CD8-positive, alpha-beta memory T cell (primary cell): ENCODE data around the gene MAPK7. TPM values are rescaled to one million over a fixed set of nuclear protein-coding genes. Genes with fewer than 3 reads are reported as not detected.

Experiments used
- CTCF ChIA-PET: fragments of 350-600 bp; sonication (Branson Sonifier 250); formaldehyde crosslinking; loops from one replicate; lab custom pipeline; 2021; ENCODE audit warnings: antibody characterized with exemption; lab: Charles Lee
- POLR2A ChIA-PET: fragments of 350-600 bp; sonication (Branson Sonifier 250); formaldehyde crosslinking; loops from one replicate; lab custom pipeline; 2021; ENCODE audit warnings: antibody characterized with exemption; lab: Charles Lee
- DNase-seq, 5 donors: peaks; one replicate each; pipeline versions ENCODE4 v3.0.0 to v3.0.0-alpha.2; 2020 to 2022; ENCODE audit warnings: mixed read lengths in 1 of 5
- H3K27ac ChIP-seq: one replicate; pipeline ENCODE4 v1.7.0; 2013; ENCODE audit warnings: low read depth, mild to moderate bottlenecking, low read length, moderate library complexity
- H3K27me3 ChIP-seq: 2 replicates; pipeline ENCODE4 v1.7.0; 2013; ENCODE audit warnings: low read length, mild to moderate bottlenecking; ENCODE audit not compliant: insufficient read depth, poor library complexity, severe bottlenecking
- H3K36me3 ChIP-seq: 2 replicates; pipeline ENCODE4 v1.7.0; 2013; ENCODE audit warnings: mild to moderate bottlenecking, low read length, moderate library complexity; ENCODE audit not compliant: insufficient read depth
- H3K4me1 ChIP-seq: 2 replicates; pipeline ENCODE4 v1.7.0; 2013; ENCODE audit warnings: mild to moderate bottlenecking, low read length, moderate library complexity; ENCODE audit not compliant: insufficient read depth
- H3K4me3 ChIP-seq: 2 replicates; pipeline ENCODE4 v1.7.0; 2013; ENCODE audit warnings: mild to moderate bottlenecking, low read length
- H3K9me3 ChIP-seq: 2 replicates; pipeline ENCODE4 v1.7.0; 2013; ENCODE audit warnings: mild to moderate bottlenecking, low read length
- H3K27ac Mint-ChIP-seq, 8 donors: one replicate each; pipeline ENCODE4 v1.8.0; 2020 to 2021; ENCODE audit warnings: mixed read lengths in 8 of 8, mild to moderate bottlenecking in 6 of 8, inconsistent platforms in 3 of 8, moderate library complexity in 3 of 8
- H3K27me3 Mint-ChIP-seq, 2 donors: one replicate each; pipeline ENCODE4 v1.8.0; 2020 to 2021; ENCODE audit warnings: mixed read lengths in 2 of 2, mild to moderate bottlenecking in 1 of 2, moderate library complexity in 1 of 2
- H3K36me3 Mint-ChIP-seq, 3 donors: one replicate each; pipeline ENCODE4 v1.8.0; 2020 to 2021; ENCODE audit warnings: mixed read lengths in 3 of 3, inconsistent platforms in 1 of 3, mild to moderate bottlenecking in 1 of 3
- H3K4me1 Mint-ChIP-seq, 3 donors: one replicate each; pipeline ENCODE4 v1.8.0; 2020 to 2021; ENCODE audit warnings: mixed read lengths in 3 of 3, inconsistent platforms in 1 of 3, mild to moderate bottlenecking in 1 of 3
- H3K4me3 Mint-ChIP-seq, 7 donors: one replicate each; pipeline ENCODE4 v1.8.0; 2020 to 2021; ENCODE audit warnings: mixed read lengths in 7 of 7, mild to moderate bottlenecking in 6 of 7, moderate library complexity in 4 of 7, inconsistent platforms in 2 of 7
- H3K9me3 Mint-ChIP-seq, 5 donors: one replicate each; pipeline ENCODE4 v1.8.0; 2020 to 2022; ENCODE audit warnings: mixed read lengths in 5 of 5, mild to moderate bottlenecking in 3 of 5, moderate library complexity in 2 of 5, inconsistent platforms in 1 of 5
- polyA plus RNA-seq: library from polyadenylated mRNA; unstranded; fragments of 300-500 nt; fragmentation: Illumina TruSeq; gene quantifications from one replicate; pipeline ENCODE4 v1.2.3, GENCODE V29; 2021
- total RNA-seq, 2 experiments: library from RNA; stranded (reverse); gene quantifications; one replicate each; pipeline ENCODE4 v1.2.3, GENCODE V29; 2021

The MAPK7 gene
- total and polyA plus RNA-seq, 3 experiments from 2014 or later, result 11.2 to 19.8 (median 15.1) TPM

DNA sequence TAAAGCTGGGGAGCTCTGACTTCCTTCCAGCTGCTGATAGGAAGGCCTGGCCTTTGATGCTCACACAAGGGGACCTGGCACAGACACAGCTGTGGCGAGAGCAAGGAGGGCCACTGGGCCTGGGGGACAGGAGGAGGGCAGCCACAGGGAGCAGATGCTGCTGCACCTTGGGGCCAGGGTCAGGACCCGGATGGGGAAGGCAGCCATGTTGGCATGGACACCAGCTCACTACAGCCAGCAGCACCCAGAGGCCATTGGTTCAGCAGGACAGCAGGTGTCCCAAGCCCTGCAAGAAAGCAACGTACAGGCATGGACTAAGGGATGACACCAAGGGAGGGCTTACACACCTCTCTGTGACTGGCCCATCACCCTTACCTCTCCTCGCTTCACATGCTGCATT, 24.7 kb downstream of the MAPK7 start:
- Histone ChIP-seq H3K4me3 (no peak overlapping the region), H3K27ac (no peak overlapping the region), H3K27me3 (no peaks in the 10 kb centered on the region), H3K36me3 (no peaks in the 10 kb centered on the region), H3K9me3 (no peaks in the 10 kb centered on the region), H3K4me1 (no peaks in the 10 kb centered on the region)
- no peak for DNase-seq
- Mint-ChIP-seq H3K36me3 (peaks cover 0 to 1% (median 0%) of the 10 kb centered on the region in 3 donors), H3K4me1 (no peaks in the 10 kb centered on the region), H3K27me3 (peaks cover 0 to 2% of the 10 kb centered on the region in 2 donors), H3K4me3 (no peak overlapping the region), H3K27ac (peak overlapping the region in 1 of 8 donors; percentile 69), H3K9me3 (no peaks in the 10 kb centered on the region)
- CTCF ChIA-PET, result interaction anchor here (1.0 to 1.6 kb wide), 2 partner anchors 25 to 30 kb away, joined by 3 read pairs; no protein-coding TSS in a partner anchor
- POLR2A ChIA-PET, result no interaction called here

DNA sequence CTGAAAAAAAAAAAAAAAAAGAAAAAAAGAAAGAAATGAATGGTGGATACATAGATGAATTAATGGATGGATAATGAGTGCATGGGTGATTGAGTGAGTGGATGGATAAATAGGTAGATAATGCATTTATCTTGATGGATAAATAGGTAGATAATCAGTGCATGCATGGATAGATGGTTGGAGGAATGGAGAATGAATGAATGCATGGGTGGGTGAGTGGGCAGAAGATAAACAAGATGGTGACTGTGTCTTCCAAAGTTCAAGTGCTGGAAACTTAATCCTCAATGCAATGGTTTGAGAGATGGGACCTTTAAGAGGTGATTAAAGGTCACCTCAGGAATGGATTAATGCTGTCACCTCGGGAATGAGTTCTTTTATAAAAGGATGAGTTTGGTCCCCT, 26.0 kb downstream of the MAPK7 start:
- Mint-ChIP-seq H3K4me1 (no peaks in the 10 kb centered on the region), H3K27ac (no peak overlapping the region), H3K36me3 (peaks cover 0 to 1% (median 0%) of the 10 kb centered on the region in 3 donors), H3K4me3 (no peak overlapping the region), H3K27me3 (peaks cover 0 to 2% of the 10 kb centered on the region in 2 donors), H3K9me3 (no peaks in the 10 kb centered on the region)
- Histone ChIP-seq H3K9me3 (no peaks in the 10 kb centered on the region), H3K36me3 (no peaks in the 10 kb centered on the region), H3K27ac (no peak overlapping the region), H3K4me3 (no peak overlapping the region), H3K27me3 (no peaks in the 10 kb centered on the region), H3K4me1 (no peaks in the 10 kb centered on the region)
- ChIA-PET CTCF (no interaction called here), POLR2A (no interaction called here)
- no peak for DNase-seq

GRCh38 chr17:19405114-19405513, 26.8 kb downstream of the MAPK7 start:
- no peaks in the 10 kb centered on the region for H3K9me3 ChIP-seq
- no peak overlapping the region for H3K4me3 ChIP-seq
- Mint-ChIP-seq H3K27ac (peak overlapping the region in 1 of 8 donors; percentile 77), H3K4me1 (no peaks in the 10 kb centered on the region), H3K27me3 (peaks cover 0 to 2% of the 10 kb centered on the region in 2 donors), H3K4me3 (no peak overlapping the region), H3K36me3 (peaks cover 0 to 1% (median 0%) of the 10 kb centered on the region in 3 donors), H3K9me3 (no peaks in the 10 kb centered on the region)
- ChIA-PET CTCF (interaction anchor here (1.0 kb wide), 1 partner anchor 42 kb away, joined by 3 read pairs; no protein-coding TSS in a partner anchor), POLR2A (no interaction called here)
- H3K36me3 ChIP-seq, result no peaks in the 10 kb centered on the region
- H3K4me1 ChIP-seq, result no peaks in the 10 kb centered on the region
- no peak for DNase-seq
- no peak overlapping the region for H3K27ac ChIP-seq
- no peaks in the 10 kb centered on the region for H3K27me3 ChIP-seq

DNA sequence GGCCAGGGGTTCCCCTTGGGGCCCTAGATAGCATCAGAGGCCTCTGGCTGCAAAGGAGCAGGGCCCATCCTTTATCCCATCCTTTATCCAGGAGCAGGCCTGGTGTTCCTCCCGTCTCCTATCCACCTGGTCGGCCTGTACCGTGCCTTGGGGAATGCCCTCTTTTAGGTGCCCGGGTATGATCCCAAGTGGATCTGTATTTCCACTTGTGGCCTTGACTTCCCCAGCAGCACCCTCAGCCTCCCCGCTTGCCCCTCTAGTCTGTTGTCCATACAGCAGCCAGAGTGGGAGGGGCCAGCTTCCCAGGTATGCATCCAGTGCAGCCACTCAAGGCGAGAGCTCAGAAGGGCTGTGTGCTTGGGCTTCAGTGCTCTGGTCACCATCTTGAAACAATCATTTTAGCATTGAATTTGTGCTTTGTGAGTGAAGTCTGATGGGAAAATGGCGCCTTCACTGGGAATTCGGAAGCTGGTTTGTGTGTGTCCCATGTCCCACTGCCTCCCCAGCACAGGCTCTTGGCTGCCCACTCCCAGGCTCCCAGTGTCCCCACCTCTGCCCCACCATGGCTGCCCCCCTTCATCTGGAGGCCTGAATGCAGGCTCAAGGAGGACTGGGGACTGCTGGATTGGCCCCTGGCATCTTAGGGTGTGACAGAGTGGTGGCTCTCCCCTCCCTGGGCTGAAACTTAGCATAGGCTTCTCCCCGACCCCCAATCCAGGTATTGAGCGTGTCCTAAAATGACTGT, 29.5 kb downstream of the MAPK7 start:
- H3K27ac ChIP-seq, result no peak overlapping the region
- H3K27ac Mint-ChIP-seq, result no peak overlapping the region
- DNase-seq, result no peak
- no peaks in the 10 kb centered on the region for H3K36me3 ChIP-seq
- peaks cover 0 to 1% (median 0%) of the 10 kb centered on the region in 3 donors for H3K36me3 Mint-ChIP-seq
- no peaks in the 10 kb centered on the region for H3K4me1 ChIP-seq
- H3K9me3 Mint-ChIP-seq, result no peaks in the 10 kb centered on the region
- ChIA-PET CTCF (interaction anchor here (1.4 kb wide), 1 partner anchor 45 kb away, joined by 3 read pairs; no protein-coding TSS in a partner anchor), POLR2A (no interaction called here)
- H3K27me3 ChIP-seq, result no peaks in the 10 kb centered on the region
- no peaks in the 10 kb centered on the region for H3K4me1 Mint-ChIP-seq
- H3K9me3 ChIP-seq, result no peaks in the 10 kb centered on the region
- H3K27me3 Mint-ChIP-seq, result no peaks in the 10 kb centered on the region
- H3K4me3 Mint-ChIP-seq, result no peak overlapping the region
- H3K4me3 ChIP-seq, result no peak overlapping the region

- Mint-ChIP-seq H3K4me3 (no peak overlapping the region), H3K27me3 (no peaks in the 10 kb centered on the region), H3K27ac (no peak overlapping the region), H3K36me3 (peaks cover 0 to 1% (median 0%) of the 10 kb centered on the region in 3 donors), H3K4me1 (no peaks in the 10 kb centered on the region), H3K9me3 (no peaks in the 10 kb centered on the region)
- H3K27me3 ChIP-seq, result no peaks in the 10 kb centered on the region
- no peak for DNase-seq
- no peaks in the 10 kb centered on the region for H3K36me3 ChIP-seq
- CTCF ChIA-PET, result interaction anchor here (1.4 kb wide), 1 partner anchor 45 kb away, joined by 3 read pairs; no protein-coding TSS in a partner anchor
- H3K27ac ChIP-seq, result no peak overlapping the region
- no peak overlapping the region for H3K4me3 ChIP-seq
- no peaks in the 10 kb centered on the region for H3K9me3 ChIP-seq
- POLR2A ChIA-PET, result no interaction called here
- no peaks in the 10 kb centered on the region for H3K4me1 ChIP-seq
These were observed 30.0 kb downstream of the MAPK7 start for GRCh38 chr17:19408346-19408710.

- H3K27ac Mint-ChIP-seq, result peak overlapping the region in 1 of 8 donors; percentile 54
These were observed 30.8 kb downstream of the MAPK7 start for GRCh38 chr17:19409066-19409465.

DNA sequence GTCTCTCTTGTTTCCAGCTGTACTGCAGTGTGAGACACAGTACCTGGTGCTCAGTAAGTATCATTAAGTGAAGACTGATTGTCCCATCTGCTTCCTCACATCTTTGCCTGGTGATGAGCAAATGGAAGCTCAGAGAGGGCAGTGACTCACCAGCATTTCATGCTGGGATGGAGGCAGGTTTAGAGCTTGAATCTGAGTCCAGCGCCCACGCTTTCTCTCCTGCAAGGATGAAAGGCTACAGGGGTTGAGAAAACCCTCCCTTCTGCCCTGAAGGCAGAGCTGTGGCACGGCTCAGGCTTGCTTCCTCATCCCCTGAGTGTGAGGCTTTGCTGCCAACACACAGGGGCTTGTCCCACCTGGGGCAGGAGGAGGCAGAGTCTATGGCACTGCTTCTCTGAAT, 31.2 kb downstream of the MAPK7 start:
- H3K27ac Mint-ChIP-seq, result no peak overlapping the region
- no peak overlapping the region for H3K27ac ChIP-seq
- no peak for DNase-seq
- H3K4me1 ChIP-seq, result no peaks in the 10 kb centered on the region
- no peaks in the 10 kb centered on the region for H3K9me3 Mint-ChIP-seq
- H3K27me3 Mint-ChIP-seq, result no peaks in the 10 kb centered on the region
- no peaks in the 10 kb centered on the region for H3K36me3 Mint-ChIP-seq
- CTCF ChIA-PET, result no interaction called here
- no peaks in the 10 kb centered on the region for H3K27me3 ChIP-seq
- no peaks in the 10 kb centered on the region for H3K9me3 ChIP-seq
- no peaks in the 10 kb centered on the region for H3K36me3 ChIP-seq
- no peak overlapping the region for H3K4me3 ChIP-seq
- POLR2A ChIA-PET, result no interaction called here
- H3K4me3 Mint-ChIP-seq, result no peak overlapping the region
- no peaks in the 10 kb centered on the region for H3K4me1 Mint-ChIP-seq

More at GRCh38 chr17:19409066-19409465, 30.8 kb downstream of the MAPK7 start:
- H3K36me3 ChIP-seq, result no peaks in the 10 kb centered on the region
- no peak overlapping the region for H3K27ac ChIP-seq
- CTCF ChIA-PET, result interaction anchor here (1.4 kb wide), 1 partner anchor 46 kb away, joined by 3 read pairs; no protein-coding TSS in a partner anchor
- no peak for DNase-seq
- H3K27me3 ChIP-seq, result no peaks in the 10 kb centered on the region
- Mint-ChIP-seq H3K9me3 (no peaks in the 10 kb centered on the region), H3K27me3 (no peaks in the 10 kb centered on the region), H3K36me3 (peaks cover 0 to 1% (median 0%) of the 10 kb centered on the region in 3 donors), H3K4me3 (no peak overlapping the region), H3K4me1 (no peaks in the 10 kb centered on the region)
- H3K4me1 ChIP-seq, result no peaks in the 10 kb centered on the region
- H3K9me3 ChIP-seq, result no peaks in the 10 kb centered on the region
- no peak overlapping the region for H3K4me3 ChIP-seq
- POLR2A ChIA-PET, result no interaction called here

DNA sequence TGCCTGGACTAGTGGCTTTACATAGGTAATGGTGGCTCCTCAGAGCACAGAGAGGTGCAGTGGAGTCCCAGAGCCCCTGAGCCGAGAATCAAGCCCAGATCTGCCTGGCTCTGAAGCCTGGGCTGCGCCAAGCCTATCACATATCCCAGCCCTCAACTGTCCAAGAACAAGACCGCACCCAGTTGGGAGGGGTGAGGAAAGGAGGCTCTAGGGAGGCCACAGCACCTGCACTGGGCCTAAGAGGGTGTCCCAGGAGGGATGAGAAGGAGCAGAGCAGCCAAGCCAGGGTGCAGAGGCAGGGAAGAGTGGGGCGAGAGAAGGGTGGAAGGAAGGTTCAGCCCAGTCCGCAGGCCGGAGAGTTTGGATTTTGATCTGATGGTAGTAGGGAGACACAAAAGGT, 31.8 kb downstream of the MAPK7 start:
- no peaks in the 10 kb centered on the region for H3K9me3 Mint-ChIP-seq
- peak overlapping the region in 2 of 8 donors; percentile 48 to 51 for H3K27ac Mint-ChIP-seq
- H3K4me3 Mint-ChIP-seq, result no peak overlapping the region
- no peak for DNase-seq
- CTCF ChIA-PET, result no interaction called here
- no peaks in the 10 kb centered on the region for H3K36me3 Mint-ChIP-seq
- POLR2A ChIA-PET, result no interaction called here
- Histone ChIP-seq H3K36me3 (no peaks in the 10 kb centered on the region), H3K4me1 (no peaks in the 10 kb centered on the region), H3K9me3 (no peaks in the 10 kb centered on the region), H3K27me3 (no peaks in the 10 kb centered on the region), H3K27ac (no peak overlapping the region), H3K4me3 (no peak overlapping the region)
- no peaks in the 10 kb centered on the region for H3K27me3 Mint-ChIP-seq
- no peaks in the 10 kb centered on the region for H3K4me1 Mint-ChIP-seq
